ENCODE data around the gene FFAR1.

The FFAR1 gene

DNA sequence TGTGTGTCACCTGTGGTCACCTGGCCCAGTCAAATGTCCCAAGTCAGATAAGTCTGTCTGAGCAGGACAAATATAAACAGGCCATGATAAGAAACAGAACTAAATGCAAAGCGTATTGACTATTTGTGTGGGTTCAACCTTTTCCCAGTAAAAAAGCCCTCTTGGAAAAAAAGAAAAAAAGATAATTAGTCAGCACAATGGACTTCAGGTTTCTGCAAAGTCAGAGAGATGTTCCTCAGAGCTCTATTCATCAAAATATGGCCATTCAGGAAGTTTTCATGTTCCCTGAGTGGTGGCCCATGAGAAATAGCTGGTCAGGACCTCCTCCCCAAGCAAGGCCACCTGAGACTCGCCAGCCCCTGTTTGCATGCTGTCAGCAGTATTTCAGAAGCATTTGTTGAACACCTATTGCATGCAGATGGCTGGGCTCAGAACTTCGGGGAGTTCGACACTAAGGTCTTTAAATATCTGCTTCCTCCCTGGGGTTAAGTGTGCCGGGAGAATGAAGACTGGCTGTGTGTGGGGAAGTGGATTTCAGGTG is 13.2 kb downstream of the FFAR1 start:
- TF ChIP-seq CTCF (IDR thresholded peaks at IDR 0.05; ENCODE audit: borderline replicate concordance, insufficient read depth, low read depth, low read length): no peak
- H3K4me3 ChIP-seq (ENCODE audit: low read depth, low read length): no peak overlapping the region

DNA sequence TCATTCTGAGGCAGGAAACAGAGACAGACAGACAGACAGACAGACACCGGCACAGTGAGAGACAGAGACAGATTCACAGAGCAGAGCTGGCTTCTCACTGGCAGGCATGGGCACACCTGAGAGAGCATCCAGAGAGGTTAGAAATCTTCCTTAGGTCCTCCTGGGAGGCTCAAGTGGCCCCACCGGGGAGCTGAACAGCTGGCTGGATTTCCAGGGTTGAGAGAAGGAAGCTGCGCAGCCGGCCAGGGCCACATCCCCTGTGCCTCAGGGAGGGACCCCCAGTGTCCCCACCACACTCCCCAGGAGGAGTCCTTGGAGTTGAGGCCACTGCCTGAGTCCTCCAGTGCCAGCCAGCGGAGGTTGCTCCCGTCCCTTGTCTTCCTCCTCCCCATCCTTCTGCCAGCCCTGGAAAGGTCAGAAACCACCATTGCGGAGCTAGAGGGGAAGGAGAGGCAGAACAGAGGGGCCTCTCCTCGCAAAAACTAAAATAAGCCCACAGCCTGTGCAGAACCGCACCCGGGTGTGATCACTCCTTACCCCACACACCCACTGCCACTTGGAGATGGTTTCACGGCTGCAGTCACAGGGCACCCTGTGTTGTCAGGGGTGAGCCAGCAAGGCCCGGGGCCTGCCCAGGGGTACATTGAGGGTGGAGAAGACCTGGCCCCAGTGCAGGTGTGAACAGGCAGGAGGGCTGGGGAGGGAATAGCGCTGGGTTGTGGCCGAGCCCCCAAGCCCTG is 14.7 kb downstream of the FFAR1 start:
- no peak overlapping the region for H3K4me3 ChIP-seq (ENCODE audit: low read depth, low read length)
- no peak for TF ChIP-seq CTCF (IDR thresholded peaks at IDR 0.05; ENCODE audit: borderline replicate concordance, insufficient read depth, low read depth, low read length)

GRCh38 chr19:35363001-35363590 is 15.4 kb downstream of the FFAR1 start:
- no peak for TF ChIP-seq CTCF (IDR thresholded peaks at IDR 0.05; ENCODE audit: borderline replicate concordance, insufficient read depth, low read depth, low read length)
- no peak overlapping the region for H3K4me3 ChIP-seq (ENCODE audit: low read depth, low read length)

GRCh38 chr19:35363711-35364425 is 16.2 kb downstream of the FFAR1 start:
- H3K4me3 ChIP-seq (ENCODE audit: low read depth, low read length): no peak overlapping the region
- TF ChIP-seq CTCF (IDR thresholded peaks at IDR 0.05; ENCODE audit: borderline replicate concordance, insufficient read depth, low read depth, low read length): no peak

- TF ChIP-seq CTCF (IDR thresholded peaks at IDR 0.05; ENCODE audit: borderline replicate concordance, insufficient read depth, low read depth, low read length): no peak
- H3K4me3 ChIP-seq (ENCODE audit: low read depth, low read length): no peak overlapping the region
Measured at GRCh38 chr19:35365303-35365702, 17.6 kb downstream of the FFAR1 start.

DNA sequence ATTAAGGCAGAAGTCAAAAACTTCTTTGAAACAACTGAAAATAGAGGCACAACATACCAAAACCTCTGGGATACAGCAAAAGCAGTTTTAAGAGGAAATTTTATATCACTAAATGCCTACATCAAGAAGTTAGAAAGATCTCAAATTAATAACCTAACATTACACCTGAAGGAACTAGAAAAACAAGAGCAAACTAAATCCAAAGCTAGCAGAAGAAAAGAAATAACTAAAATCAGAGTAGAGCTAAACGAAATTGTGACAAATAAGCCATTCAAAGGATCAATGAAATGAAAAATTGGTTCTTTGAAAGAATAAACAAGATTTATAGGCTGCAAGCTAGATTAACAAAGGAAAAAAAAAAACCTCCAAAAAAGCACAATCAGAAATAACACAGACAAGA is 20.7 kb downstream of the FFAR1 start:
- no peak overlapping the region for H3K4me3 ChIP-seq (ENCODE audit: low read depth, low read length)
- no peak for TF ChIP-seq CTCF (IDR thresholded peaks at IDR 0.05; ENCODE audit: borderline replicate concordance, insufficient read depth, low read depth, low read length)
